Measurements from ENCODE around the gene CDK5. TPM values are rescaled to one million over a fixed set of nuclear protein-coding genes. Genes with fewer than 3 reads are reported as not detected.

The CDK5 gene
- total RNA-seq, 1 donor from 2014 or later = 10.4 TPM

DNA sequence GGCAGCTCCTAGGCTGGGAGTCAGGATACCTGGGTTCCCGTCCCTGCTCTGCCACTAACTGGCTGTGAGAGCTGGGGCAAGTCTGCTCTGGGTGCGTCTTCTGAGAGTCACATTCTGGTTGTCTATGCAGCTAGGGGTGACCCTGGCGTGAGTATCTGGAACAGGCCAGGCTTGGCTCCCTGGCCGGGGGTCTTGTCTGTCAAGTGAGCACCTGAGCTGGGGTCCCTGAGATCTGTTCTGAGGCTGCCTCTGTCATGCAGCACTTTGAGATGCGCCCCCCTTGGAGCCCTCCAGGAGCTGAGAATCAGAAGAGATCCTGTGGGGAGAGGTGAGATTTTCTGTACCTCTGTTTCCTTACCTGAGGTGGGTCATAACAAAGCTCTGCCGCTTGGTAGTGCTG lies 36.1 kb upstream of the CDK5 start:
- ATAC-seq = no peak
- no peak for TF ChIP-seq CTCF (IDR thresholded peaks at IDR 0.05)
- Histone ChIP-seq H3K9me3 (no peaks in the 10 kb centered on the region), H3K27ac (no peak overlapping the region), H3K36me3 (peaks cover 9% of the 10 kb centered on the region), H3K4me1 (peaks cover 30% of the 10 kb centered on the region), H3K27me3 (no peaks in the 10 kb centered on the region), H3K4me3 (no peak overlapping the region)
- DNase-seq = no peak
- intact Hi-C loops (cut with DNase I) = no loop called here

DNA sequence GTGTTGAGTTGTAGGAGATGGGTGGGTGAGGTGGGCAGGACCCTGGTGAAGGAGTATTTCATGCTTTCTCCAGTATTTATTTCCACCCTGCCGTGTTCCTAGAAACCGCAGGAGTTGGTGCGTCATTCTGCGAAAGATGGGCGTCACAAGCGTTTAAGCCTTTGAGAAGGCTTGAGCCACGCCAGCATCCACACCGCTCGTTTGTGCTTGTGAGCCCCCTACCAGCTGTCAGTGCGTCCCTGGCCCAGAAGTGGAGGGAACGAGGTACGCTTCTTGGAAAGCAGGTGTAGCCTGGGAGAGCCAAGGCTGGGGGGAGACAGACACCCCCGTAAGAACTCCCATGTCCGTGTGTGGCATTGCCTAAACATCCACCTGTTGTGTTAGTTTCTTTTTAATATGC lies 34.3 kb upstream of the CDK5 start:
- no peak overlapping the region for H3K27ac ChIP-seq

DNA sequence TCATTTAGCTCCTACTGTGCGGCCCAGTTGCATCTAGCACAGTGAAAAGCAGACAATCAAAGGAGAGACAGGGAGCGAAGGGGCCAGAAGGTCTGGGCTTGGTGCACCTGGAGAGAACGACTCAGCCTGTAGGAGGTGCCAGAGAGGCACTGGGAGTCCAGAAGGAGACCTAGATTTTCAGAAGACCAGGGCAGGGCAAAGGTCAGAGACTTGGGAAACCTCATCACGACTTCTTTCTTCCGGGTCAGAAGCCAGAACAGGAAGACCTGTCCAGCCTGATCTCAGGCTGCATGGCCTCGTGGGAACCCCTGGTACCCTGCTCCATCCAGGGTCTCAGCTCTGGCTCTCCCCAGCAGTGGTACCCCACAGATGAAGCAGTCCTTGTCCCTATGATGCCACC lies 33.7 kb upstream of the CDK5 start:
- no peaks in the 10 kb centered on the region for H3K9me3 ChIP-seq
- no peak overlapping the region for H3K27ac ChIP-seq
- DNase-seq (no peak), ATAC-seq (peak; percentile 30)
- TF ChIP-seq CTCF (IDR thresholded peaks at IDR 0.05) = peak; percentile 54
- H3K4me3 ChIP-seq = no peak overlapping the region
- H3K27me3 ChIP-seq = no peaks in the 10 kb centered on the region
- peaks cover 9% of the 10 kb centered on the region for H3K36me3 ChIP-seq
- peaks cover 43% of the 10 kb centered on the region for H3K4me1 ChIP-seq
- intact Hi-C loops (cut with DNase I) = no loop called here

More for the DNA sequence above, 34.3 kb upstream of the CDK5 start:
- Histone ChIP-seq H3K4me3 (no peak overlapping the region), H3K36me3 (peaks cover 9% of the 10 kb centered on the region), H3K27me3 (no peaks in the 10 kb centered on the region), H3K9me3 (no peaks in the 10 kb centered on the region), H3K4me1 (peaks cover 43% of the 10 kb centered on the region)
- TF ChIP-seq CTCF (IDR thresholded peaks at IDR 0.05) = no peak
- no peak for ATAC-seq
- no peak for DNase-seq
- intact Hi-C loops (cut with DNase I) = no loop called here

DNA sequence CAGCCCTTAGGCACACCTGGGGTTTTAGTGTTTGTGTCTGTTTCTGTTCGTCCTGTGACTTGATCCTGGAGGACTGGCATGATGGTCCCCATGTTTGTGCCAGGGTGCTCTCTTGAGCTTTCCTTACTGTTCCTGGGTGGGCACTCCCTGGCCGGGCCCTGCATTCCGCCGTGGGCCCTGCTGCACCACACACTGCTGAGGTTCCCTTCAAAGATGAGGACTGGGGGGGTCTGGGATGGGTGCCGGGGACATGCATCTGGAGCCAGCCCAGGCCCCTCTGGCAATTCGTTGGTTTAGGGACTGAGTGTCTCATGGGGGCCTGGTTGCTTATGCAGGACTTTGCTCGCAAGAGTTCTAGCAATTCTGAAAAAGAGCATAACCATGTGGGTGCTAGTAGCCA lies 33.3 kb upstream of the CDK5 start:
- ATAC-seq (no peak), DNase-seq (no peak)
- no peaks in the 10 kb centered on the region for H3K27me3 ChIP-seq
- no peaks in the 10 kb centered on the region for H3K9me3 ChIP-seq
- H3K36me3 ChIP-seq = peaks cover 9% of the 10 kb centered on the region
- no peak for TF ChIP-seq CTCF (IDR thresholded peaks at IDR 0.05)
- intact Hi-C loops (cut with DNase I) = no loop called here
- H3K27ac ChIP-seq = no peak overlapping the region
- H3K4me1 ChIP-seq = peaks cover 43% of the 10 kb centered on the region
- H3K4me3 ChIP-seq = no peak overlapping the region

DNA sequence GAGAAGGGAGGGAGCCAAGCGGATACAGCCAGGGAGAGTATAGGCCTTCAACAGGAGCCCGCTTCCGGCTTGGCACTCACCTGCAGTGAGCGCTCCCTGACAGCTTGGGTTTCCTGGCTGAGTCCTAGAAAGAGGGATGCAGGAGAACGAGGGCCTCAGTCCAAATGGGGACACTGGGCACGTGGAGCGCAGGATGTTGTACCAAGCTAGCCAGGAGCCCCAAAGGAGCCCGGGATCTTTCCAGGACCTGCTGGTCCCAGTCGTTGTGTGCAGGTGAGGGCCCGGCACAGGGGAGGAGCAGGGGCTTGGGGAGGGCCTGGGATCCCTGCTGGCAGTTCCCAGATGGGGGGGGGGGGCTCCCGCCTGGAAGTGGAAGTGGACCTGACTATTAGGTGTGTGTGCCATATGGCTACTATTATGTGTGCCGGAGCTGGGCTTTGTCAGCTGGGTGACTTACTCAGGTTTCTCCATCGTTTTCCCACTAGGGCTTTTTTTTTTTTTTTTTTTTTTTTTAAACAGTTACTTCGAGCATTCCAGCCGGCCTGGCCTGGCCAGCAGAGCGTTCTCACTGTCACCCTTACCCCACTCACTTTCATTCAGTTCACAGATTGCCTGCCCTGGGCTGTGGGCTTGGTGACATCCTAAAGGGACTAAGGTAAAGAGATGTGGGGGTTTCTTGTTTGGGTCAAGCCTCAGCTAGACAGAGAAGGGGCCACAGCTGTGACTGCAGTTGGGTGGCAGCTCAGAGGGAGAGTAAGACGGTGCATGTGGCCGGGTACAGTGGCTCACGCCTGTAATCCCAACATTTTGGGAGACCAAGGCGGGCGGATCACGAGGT lies 32.4 kb upstream of the CDK5 start:
- no peak for TF ChIP-seq CTCF (IDR thresholded peaks at IDR 0.05)
- ATAC-seq = no peak
- Histone ChIP-seq H3K9me3 (no peaks in the 10 kb centered on the region), H3K27me3 (no peaks in the 10 kb centered on the region), H3K4me3 (peak overlapping the region; percentile 88), H3K36me3 (peaks cover 9% of the 10 kb centered on the region), H3K27ac (peak overlapping the region; percentile 84), H3K4me1 (peaks cover 50% of the 10 kb centered on the region)
- no peak for DNase-seq
- intact Hi-C loops (cut with DNase I) = no loop called here

All from upper lobe of right lung (tissue), 1 donor.